ENCODE results near the gene TOGARAM1.
"Not testable (repeated sequence)": the region's sequence is repeated elsewhere in the genome, so short reads cannot be mapped to it uniquely, and the experiment has no call there.

GRCh38 chr14:45080416-45080968 is 118.5 kb downstream of the TOGARAM1 start:
- not testable (repeated sequence) for TF ChIP-seq STAT5B (CRISPR knock-in tag; IDR thresholded peaks at IDR 0.05); POLR2A (conservative IDR thresholded peaks at IDR 0.05); ZNF766 (CRISPR knock-in tag; conservative IDR thresholded peaks at IDR 0.05); CTCF (IDR thresholded peaks at IDR 0.05 in 2 of 3, conservative IDR thresholded peaks at IDR 0.05 in 1 of 3; ENCODE audit: insufficient read depth in 2 of 3, low read depth in 1 of 3, low read length in 3 of 3); FOSL1 (tag; conservative IDR thresholded peaks at IDR 0.05); GABPA (tag; conservative IDR thresholded peaks at IDR 0.05; ENCODE audit: low read depth); MAX (CRISPR knock-in tag; IDR thresholded peaks at IDR 0.05); BRF2 (IDR thresholded peaks at IDR 0.05; ENCODE audit: borderline replicate concordance, insufficient read depth, insufficient read length); ZNF121 (CRISPR knock-in tag; conservative IDR thresholded peaks at IDR 0.05); JUN (IDR thresholded peaks at IDR 0.05; ENCODE audit: borderline replicate concordance, low read depth, low read length); JUN (CRISPR knock-in tag; IDR thresholded peaks at IDR 0.05; ENCODE audit: borderline replicate concordance); ZC3H8 (IDR thresholded peaks at IDR 0.05); MTA3 (IDR thresholded peaks at IDR 0.05; ENCODE audit: borderline replicate concordance)
- TF ChIP-seq, protein P1, sequence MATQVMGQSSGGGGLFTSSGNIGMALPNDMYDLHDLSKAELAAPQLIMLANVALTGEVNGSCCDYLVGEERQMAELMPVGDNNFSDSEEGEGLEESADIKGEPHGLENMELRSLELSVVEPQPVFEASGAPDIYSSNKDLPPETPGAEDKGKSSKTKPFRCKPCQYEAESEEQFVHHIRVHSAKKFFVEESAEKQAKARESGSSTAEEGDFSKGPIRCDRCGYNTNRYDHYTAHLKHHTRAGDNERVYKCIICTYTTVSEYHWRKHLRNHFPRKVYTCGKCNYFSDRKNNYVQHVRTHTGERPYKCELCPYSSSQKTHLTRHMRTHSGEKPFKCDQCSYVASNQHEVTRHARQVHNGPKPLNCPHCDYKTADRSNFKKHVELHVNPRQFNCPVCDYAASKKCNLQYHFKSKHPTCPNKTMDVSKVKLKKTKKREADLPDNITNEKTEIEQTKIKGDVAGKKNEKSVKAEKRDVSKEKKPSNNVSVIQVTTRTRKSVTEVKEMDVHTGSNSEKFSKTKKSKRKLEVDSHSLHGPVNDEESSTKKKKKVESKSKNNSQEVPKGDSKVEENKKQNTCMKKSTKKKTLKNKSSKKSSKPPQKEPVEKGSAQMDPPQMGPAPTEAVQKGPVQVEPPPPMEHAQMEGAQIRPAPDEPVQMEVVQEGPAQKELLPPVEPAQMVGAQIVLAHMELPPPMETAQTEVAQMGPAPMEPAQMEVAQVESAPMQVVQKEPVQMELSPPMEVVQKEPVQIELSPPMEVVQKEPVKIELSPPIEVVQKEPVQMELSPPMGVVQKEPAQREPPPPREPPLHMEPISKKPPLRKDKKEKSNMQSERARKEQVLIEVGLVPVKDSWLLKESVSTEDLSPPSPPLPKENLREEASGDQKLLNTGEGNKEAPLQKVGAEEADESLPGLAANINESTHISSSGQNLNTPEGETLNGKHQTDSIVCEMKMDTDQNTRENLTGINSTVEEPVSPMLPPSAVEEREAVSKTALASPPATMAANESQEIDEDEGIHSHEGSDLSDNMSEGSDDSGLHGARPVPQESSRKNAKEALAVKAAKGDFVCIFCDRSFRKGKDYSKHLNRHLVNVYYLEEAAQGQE (IDR thresholded peaks at IDR 0.05; ENCODE audit: borderline replicate concordance): not testable (repeated sequence)
- TF ChIP-seq, protein P1 (CRISPR knock-in tag; IDR thresholded peaks at IDR 0.05; ENCODE audit: low read depth): not testable (repeated sequence)
